ENCODE measurements around the gene CCDC102B.

DNA sequence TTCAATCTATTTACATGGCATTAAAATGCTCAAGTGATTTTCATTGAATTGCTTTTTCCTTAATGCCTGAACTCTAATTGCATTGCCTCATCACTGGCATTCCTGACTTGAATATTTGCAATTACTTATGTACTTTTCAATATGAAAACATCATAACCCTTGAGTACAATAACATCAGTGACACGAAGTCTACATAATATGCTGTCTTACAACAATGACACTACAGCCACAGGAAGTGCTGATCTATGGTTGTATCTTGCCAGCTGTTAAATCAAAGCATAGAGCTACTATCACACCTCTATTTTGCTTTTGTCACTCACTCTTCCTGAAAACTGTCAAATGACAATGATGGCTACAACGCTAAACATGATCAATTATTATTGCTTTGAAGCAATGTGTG, 156.9 kb downstream of the CCDC102B start:
- TF ChIP-seq POLR2A (IDR thresholded peaks at IDR 0.05), result no peak
- TF ChIP-seq CTCF (IDR thresholded peaks at IDR 0.05), result no peak

Data from right lobe of liver (tissue), 4 donors.